ENCODE results near the gene FRA10AC1. TPM values are rescaled to one million over a fixed set of nuclear protein-coding genes. Genes with fewer than 3 reads are reported as not detected.

FRA10AC1 gene
- total and polyA plus RNA-seq, 2 donors (not counting 1 experiment from before 2014, with no cell fraction given) = 5.0 to 29.7 TPM

GRCh38 chr10:93726024-93726423 is 23.6 kb upstream of the FRA10AC1 start:
- no peak for DNase-seq
- H3K9ac ChIP-seq (ENCODE audit: low read length) = no peak overlapping the region
- ATAC-seq (ENCODE audit: low read depth) = no peak
- no peaks in the 10 kb centered on the region for H4K20me1 ChIP-seq (ENCODE audit: control insufficient read depth, insufficient read depth, low read length, poor library complexity, severe bottlenecking)
- TF ChIP-seq EZH2 (IDR thresholded peaks at IDR 0.05; ENCODE audit: borderline replicate concordance, insufficient read depth, low read depth, low read length, poor library complexity, severe bottlenecking) = no peak
- TF ChIP-seq, protein P1, sequence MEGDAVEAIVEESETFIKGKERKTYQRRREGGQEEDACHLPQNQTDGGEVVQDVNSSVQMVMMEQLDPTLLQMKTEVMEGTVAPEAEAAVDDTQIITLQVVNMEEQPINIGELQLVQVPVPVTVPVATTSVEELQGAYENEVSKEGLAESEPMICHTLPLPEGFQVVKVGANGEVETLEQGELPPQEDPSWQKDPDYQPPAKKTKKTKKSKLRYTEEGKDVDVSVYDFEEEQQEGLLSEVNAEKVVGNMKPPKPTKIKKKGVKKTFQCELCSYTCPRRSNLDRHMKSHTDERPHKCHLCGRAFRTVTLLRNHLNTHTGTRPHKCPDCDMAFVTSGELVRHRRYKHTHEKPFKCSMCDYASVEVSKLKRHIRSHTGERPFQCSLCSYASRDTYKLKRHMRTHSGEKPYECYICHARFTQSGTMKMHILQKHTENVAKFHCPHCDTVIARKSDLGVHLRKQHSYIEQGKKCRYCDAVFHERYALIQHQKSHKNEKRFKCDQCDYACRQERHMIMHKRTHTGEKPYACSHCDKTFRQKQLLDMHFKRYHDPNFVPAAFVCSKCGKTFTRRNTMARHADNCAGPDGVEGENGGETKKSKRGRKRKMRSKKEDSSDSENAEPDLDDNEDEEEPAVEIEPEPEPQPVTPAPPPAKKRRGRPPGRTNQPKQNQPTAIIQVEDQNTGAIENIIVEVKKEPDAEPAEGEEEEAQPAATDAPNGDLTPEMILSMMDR (IDR thresholded peaks at IDR 0.05) = no peak
- H3K27ac ChIP-seq (ENCODE audit: low read length in 2 of 2) = no peak overlapping the region
- WGBS (ENCODE audit: insufficient coverage) = no CpG with 5 or more reads among the region's 1 CpG
- no peaks in the 10 kb centered on the region for H3K4me1 ChIP-seq (ENCODE audit: control insufficient read depth in 2 of 2, insufficient read depth in 2 of 2, low read length in 2 of 2)
- no peak overlapping the region for H3K4me3 ChIP-seq (ENCODE audit: control extremely low read depth in 1 of 5, extremely low read depth in 1 of 5, insufficient read depth in 1 of 5, low read depth in 2 of 5, low read length in 4 of 5)
- Mint-ChIP-seq H3K4me3 (no peak overlapping the region), H3K27ac (no peak overlapping the region), H3K4me1 (no peaks in the 10 kb centered on the region), H3K9me3 (ENCODE audit: insufficient read depth) (no peaks in the 10 kb centered on the region), H3K27me3 (peaks cover 55% of the 10 kb centered on the region)
- H3K36me3 ChIP-seq (replicated peaks in 1 of 2; ENCODE audit: control extremely low read depth in 1 of 2, control insufficient read depth in 1 of 2, extremely low read depth in 1 of 2, insufficient read depth in 2 of 2, low read length in 1 of 2) = no peaks in the 10 kb centered on the region
- ChIA-PET CTCF (no interaction called here), POLR2A (no interaction called here)
- H3K27me3 ChIP-seq (replicated peaks in 1 of 4; ENCODE audit: control extremely low read depth in 1 of 4, control insufficient read depth in 3 of 4, insufficient read depth in 4 of 4, low read length in 3 of 4) = peaks cover 0 to 17% (median 7%) of the 10 kb centered on the region in 4 experiments
- no peak overlapping the region for H3K4me2 ChIP-seq (replicated peaks; ENCODE audit: low read depth, low read length, poor library complexity, severe bottlenecking)
- H2AFZ ChIP-seq (ENCODE audit: insufficient read depth, low read depth, low read length, poor library complexity, severe bottlenecking) = no peak overlapping the region
- H3K79me2 ChIP-seq (ENCODE audit: control insufficient read depth, insufficient read depth, low read length) = no peaks in the 10 kb centered on the region
- intact Hi-C loops (cut with micrococcal nuclease) = no loop called here
- peaks cover 0 to 2% (median 0%) of the 10 kb centered on the region in 3 donors for H3K9me3 ChIP-seq (ENCODE audit: control extremely low read depth in 1 of 3, control insufficient read depth in 2 of 3, insufficient read depth in 1 of 3, low read length in 2 of 3)

DNA sequence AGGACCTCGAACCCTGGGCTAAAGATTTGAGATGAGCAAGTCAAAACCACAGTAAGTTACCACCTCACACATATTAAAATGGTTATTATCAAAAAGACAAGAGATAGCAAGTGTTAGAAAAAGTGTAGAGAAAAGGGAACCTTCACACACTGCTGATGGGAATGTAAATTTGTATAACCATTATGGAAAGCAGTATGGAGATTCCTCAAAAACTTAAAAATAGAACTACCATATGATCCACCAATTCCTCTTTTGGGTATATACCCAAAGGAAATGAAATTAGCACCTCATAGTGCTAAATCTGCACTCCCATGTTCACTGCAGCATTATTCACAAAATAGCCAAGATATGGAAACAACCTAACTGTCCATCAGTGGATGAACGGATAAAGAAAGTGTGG is 20.8 kb upstream of the FRA10AC1 start:
- Histone ChIP-seq H4K20me1 (ENCODE audit: control insufficient read depth, insufficient read depth, low read length, poor library complexity, severe bottlenecking) (no peaks in the 10 kb centered on the region), H3K36me3 (replicated peaks in 1 of 2; ENCODE audit: control extremely low read depth in 1 of 2, control insufficient read depth in 1 of 2, extremely low read depth in 1 of 2, insufficient read depth in 2 of 2, low read length in 1 of 2) (no peaks in the 10 kb centered on the region), H3K79me2 (ENCODE audit: control insufficient read depth, insufficient read depth, low read length) (no peaks in the 10 kb centered on the region), H3K9me3 (ENCODE audit: control extremely low read depth in 1 of 3, control insufficient read depth in 2 of 3, insufficient read depth in 1 of 3, low read length in 2 of 3) (peaks cover 0 to 2% (median 0%) of the 10 kb centered on the region in 3 donors), H2AFZ (ENCODE audit: insufficient read depth, low read depth, low read length, poor library complexity, severe bottlenecking) (no peak overlapping the region), H3K9ac (ENCODE audit: low read length) (no peak overlapping the region), H3K4me3 (ENCODE audit: control extremely low read depth in 1 of 5, extremely low read depth in 1 of 5, insufficient read depth in 1 of 5, low read depth in 2 of 5, low read length in 4 of 5) (no peak overlapping the region), H3K27me3 (replicated peaks in 1 of 4; ENCODE audit: control extremely low read depth in 1 of 4, control insufficient read depth in 3 of 4, insufficient read depth in 4 of 4, low read length in 3 of 4) (peaks cover 0 to 12% (median 7%) of the 10 kb centered on the region in 4 experiments), H3K4me2 (replicated peaks; ENCODE audit: low read depth, low read length, poor library complexity, severe bottlenecking) (no peak overlapping the region), H3K27ac (ENCODE audit: low read length in 2 of 2) (no peak overlapping the region), H3K4me1 (ENCODE audit: control insufficient read depth in 2 of 2, insufficient read depth in 2 of 2, low read length in 2 of 2) (peaks cover 0 to 6% of the 10 kb centered on the region in 2 donors)
- Mint-ChIP-seq H3K4me1 (peaks cover 7% of the 10 kb centered on the region), H3K9me3 (ENCODE audit: insufficient read depth) (no peaks in the 10 kb centered on the region), H3K27ac (no peak overlapping the region), H3K4me3 (no peak overlapping the region), H3K27me3 (peaks cover 35% of the 10 kb centered on the region)
- intact Hi-C loops (cut with micrococcal nuclease) = no loop called here
- POLR2A ChIA-PET = no interaction called here
- TF ChIP-seq, protein P1 (IDR thresholded peaks at IDR 0.05) = no peak
- WGBS (ENCODE audit: insufficient coverage) = no CpG with 5 or more reads among the region's 2 CpGs
- CTCF ChIA-PET = no interaction called here
- ATAC-seq (ENCODE audit: low read depth) (no peak), DNase-seq (no peak)
